Measurements from ENCODE around the gene MAP4K4. TPM values are rescaled to one million over a fixed set of nuclear protein-coding genes. Genes with fewer than 3 reads are reported as not detected.
"Not testable (repeated sequence)": the region's sequence is repeated elsewhere in the genome, so short reads cannot be mapped to it uniquely, and the experiment has no call there.

Gene MAP4K4
- polyA plus RNA-seq, 3 donors, result 5.3 to 66.9 (median 8.7) TPM

- WGBS (ENCODE audit: insufficient coverage), result 100% methylated on average over 1 of the region's 4 CpGs
- intact Hi-C loops (cut with micrococcal nuclease), result no loop called here
- Mint-ChIP-seq H3K27me3 (ENCODE audit: low read depth in 3 of 3) (no peaks in the 10 kb centered on the region), H3K4me3 (no peak overlapping the region), H3K27ac (peak overlapping the region in 5 of 7 donors; percentile 4 to 75 (median 54)), H3K4me1 (peaks cover 73% of the 10 kb centered on the region), H3K36me3 (peaks cover 10 to 17% of the 10 kb centered on the region in 2 donors), H3K9me3 (no peaks in the 10 kb centered on the region)
- Histone ChIP-seq H2AFZ (ENCODE audit: insufficient read depth, low read depth, low read length, poor library complexity, severe bottlenecking) (no peak overlapping the region), H3K27ac (ENCODE audit: low read depth in 1 of 2, low read length in 2 of 2) (peak overlapping the region in 1 of 2 donors; percentile 34), H3K4me1 (ENCODE audit: control insufficient read depth in 1 of 2, insufficient read depth in 2 of 2, low read length in 2 of 2) (peaks cover 56 to 68% of the 10 kb centered on the region in 2 donors), H3K79me2 (ENCODE audit: insufficient read depth, low read length) (peaks cover 81% of the 10 kb centered on the region), H3K36me3 (replicated peaks in 1 of 2; ENCODE audit: control insufficient read depth in 1 of 2, insufficient read depth in 2 of 2, low read length in 2 of 2) (no peaks in the 10 kb centered on the region), H3K9me3 (replicated peaks in 1 of 2; ENCODE audit: control insufficient read depth in 1 of 2, insufficient read depth in 1 of 2, low read length in 2 of 2) (no peaks in the 10 kb centered on the region), H4K20me1 (ENCODE audit: insufficient read depth, low read length) (peaks cover 81% of the 10 kb centered on the region), H3K4me2 (replicated peaks; ENCODE audit: extremely low read depth, low read length, poor library complexity, severe bottlenecking) (no peak overlapping the region), H3K9ac (ENCODE audit: insufficient read depth, low read length, poor library complexity, severe bottlenecking) (no peak overlapping the region), H3K4me3 (replicated peaks in 1 of 3; ENCODE audit: low read depth in 2 of 3, low read length in 3 of 3) (no peak overlapping the region), H3K27me3 (ENCODE audit: control insufficient read depth in 2 of 2, insufficient read depth in 2 of 2, low read length in 2 of 2) (no peaks in the 10 kb centered on the region)
- peak in 2 of 3 donors; percentile 52 to 53 for DNase-seq
- TF ChIP-seq, protein P1, sequence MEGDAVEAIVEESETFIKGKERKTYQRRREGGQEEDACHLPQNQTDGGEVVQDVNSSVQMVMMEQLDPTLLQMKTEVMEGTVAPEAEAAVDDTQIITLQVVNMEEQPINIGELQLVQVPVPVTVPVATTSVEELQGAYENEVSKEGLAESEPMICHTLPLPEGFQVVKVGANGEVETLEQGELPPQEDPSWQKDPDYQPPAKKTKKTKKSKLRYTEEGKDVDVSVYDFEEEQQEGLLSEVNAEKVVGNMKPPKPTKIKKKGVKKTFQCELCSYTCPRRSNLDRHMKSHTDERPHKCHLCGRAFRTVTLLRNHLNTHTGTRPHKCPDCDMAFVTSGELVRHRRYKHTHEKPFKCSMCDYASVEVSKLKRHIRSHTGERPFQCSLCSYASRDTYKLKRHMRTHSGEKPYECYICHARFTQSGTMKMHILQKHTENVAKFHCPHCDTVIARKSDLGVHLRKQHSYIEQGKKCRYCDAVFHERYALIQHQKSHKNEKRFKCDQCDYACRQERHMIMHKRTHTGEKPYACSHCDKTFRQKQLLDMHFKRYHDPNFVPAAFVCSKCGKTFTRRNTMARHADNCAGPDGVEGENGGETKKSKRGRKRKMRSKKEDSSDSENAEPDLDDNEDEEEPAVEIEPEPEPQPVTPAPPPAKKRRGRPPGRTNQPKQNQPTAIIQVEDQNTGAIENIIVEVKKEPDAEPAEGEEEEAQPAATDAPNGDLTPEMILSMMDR (IDR thresholded peaks at IDR 0.05), result no peak
Measured at GRCh38 chr2:101745711-101746694, 48.5 kb downstream of the MAP4K4 start.

- no peaks in the 10 kb centered on the region for H3K27me3 Mint-ChIP-seq (ENCODE audit: low read depth in 3 of 3)
- peaks cover 10 to 17% of the 10 kb centered on the region in 2 donors for H3K36me3 Mint-ChIP-seq
- H3K4me1 Mint-ChIP-seq, result peaks cover 74% of the 10 kb centered on the region
- Histone ChIP-seq H3K9me3 (replicated peaks in 1 of 2; ENCODE audit: control insufficient read depth in 1 of 2, insufficient read depth in 1 of 2, low read length in 2 of 2) (no peaks in the 10 kb centered on the region), H3K36me3 (replicated peaks in 1 of 2; ENCODE audit: control insufficient read depth in 1 of 2, insufficient read depth in 2 of 2, low read length in 2 of 2) (no peaks in the 10 kb centered on the region), H3K27ac (ENCODE audit: low read depth in 1 of 2, low read length in 2 of 2) (peak overlapping the region in 1 of 2 donors; percentile 37), H4K20me1 (ENCODE audit: insufficient read depth, low read length) (peaks cover 81% of the 10 kb centered on the region), H3K4me1 (ENCODE audit: control insufficient read depth in 1 of 2, insufficient read depth in 2 of 2, low read length in 2 of 2) (peaks cover 54 to 68% of the 10 kb centered on the region in 2 donors), H3K79me2 (ENCODE audit: insufficient read depth, low read length) (peaks cover 81% of the 10 kb centered on the region), H3K9ac (ENCODE audit: insufficient read depth, low read length, poor library complexity, severe bottlenecking) (no peak overlapping the region), H3K27me3 (ENCODE audit: control insufficient read depth in 2 of 2, insufficient read depth in 2 of 2, low read length in 2 of 2) (no peaks in the 10 kb centered on the region), H3K4me2 (replicated peaks; ENCODE audit: extremely low read depth, low read length, poor library complexity, severe bottlenecking) (peak overlapping the region; percentile 17), H3K4me3 (replicated peaks in 1 of 3; ENCODE audit: low read depth in 2 of 3, low read length in 3 of 3) (peak overlapping the region in 1 of 3 experiments; percentile 2), H2AFZ (ENCODE audit: insufficient read depth, low read depth, low read length, poor library complexity, severe bottlenecking) (no peak overlapping the region)
- H3K9me3 Mint-ChIP-seq, result no peaks in the 10 kb centered on the region
- intact Hi-C loops (cut with micrococcal nuclease), result no loop called here
- H3K27ac Mint-ChIP-seq, result peak overlapping the region in 4 of 7 donors; percentile 63 to 84 (median 73)
- no peak overlapping the region for H3K4me3 Mint-ChIP-seq
- no CpG with 5 or more reads among the region's 1 CpG for WGBS (ENCODE audit: insufficient coverage)
- DNase-seq, result no peak
- TF ChIP-seq, protein P1 (IDR thresholded peaks at IDR 0.05), result no peak
Measured at GRCh38 chr2:101748000-101748399, 50.5 kb downstream of the MAP4K4 start.

DNA sequence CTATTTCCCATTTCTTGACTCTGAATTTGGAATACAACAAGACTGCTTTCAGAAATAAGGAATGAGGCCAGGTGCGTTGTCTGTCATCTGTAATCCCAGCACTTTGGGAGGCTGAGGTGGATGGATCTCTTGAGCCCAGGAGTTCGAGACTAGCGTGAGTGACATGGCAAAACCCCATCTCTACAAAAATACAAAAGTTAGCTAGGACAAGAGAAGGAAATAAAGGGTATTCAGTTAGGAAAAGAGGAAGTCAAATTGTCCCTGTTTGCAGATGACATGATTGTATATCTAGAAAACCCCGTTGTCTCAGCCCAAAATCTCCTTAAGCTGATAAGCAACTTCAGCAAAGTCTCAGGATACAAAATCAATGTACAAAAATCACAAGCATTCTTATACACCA is 51.0 kb downstream of the MAP4K4 start:
- DNase-seq; H3K27me3 Mint-ChIP-seq (ENCODE audit: low read depth in 3 of 3); H3K9me3 Mint-ChIP-seq; H2AFZ ChIP-seq (ENCODE audit: insufficient read depth, low read depth, low read length, poor library complexity, severe bottlenecking); H3K36me3 ChIP-seq (replicated peaks in 1 of 2; ENCODE audit: control insufficient read depth in 1 of 2, insufficient read depth in 2 of 2, low read length in 2 of 2); H3K9ac ChIP-seq (ENCODE audit: insufficient read depth, low read length, poor library complexity, severe bottlenecking); intact Hi-C loops (cut with micrococcal nuclease); H3K27me3 ChIP-seq (ENCODE audit: control insufficient read depth in 2 of 2, insufficient read depth in 2 of 2, low read length in 2 of 2); H3K9me3 ChIP-seq (replicated peaks in 1 of 2; ENCODE audit: control insufficient read depth in 1 of 2, insufficient read depth in 1 of 2, low read length in 2 of 2): not testable (repeated sequence)
- peak overlapping the region in 1 of 3 experiments; percentile 2 for H3K4me3 ChIP-seq (replicated peaks in 1 of 3; ENCODE audit: low read depth in 2 of 3, low read length in 3 of 3)
- H3K4me2 ChIP-seq (replicated peaks; ENCODE audit: extremely low read depth, low read length, poor library complexity, severe bottlenecking), result peak overlapping the region; percentile 17
- no CpG with 5 or more reads among the region's 4 CpGs for WGBS (ENCODE audit: insufficient coverage)
- H3K4me1 Mint-ChIP-seq, result peaks cover 73% of the 10 kb centered on the region
- peak overlapping the region; percentile 53 to 84 (median 78) for H3K27ac Mint-ChIP-seq
- peak overlapping the region in 1 of 2 donors; percentile 58 for H3K4me3 Mint-ChIP-seq
- H3K36me3 Mint-ChIP-seq, result peaks cover 8 to 15% of the 10 kb centered on the region in 2 donors
- peaks cover 81% of the 10 kb centered on the region for H3K79me2 ChIP-seq (ENCODE audit: insufficient read depth, low read length)
- peaks cover 81% of the 10 kb centered on the region for H4K20me1 ChIP-seq (ENCODE audit: insufficient read depth, low read length)
- peak overlapping the region in 1 of 2 donors; percentile 37 for H3K27ac ChIP-seq (ENCODE audit: low read depth in 1 of 2, low read length in 2 of 2)
- H3K4me1 ChIP-seq (ENCODE audit: control insufficient read depth in 1 of 2, insufficient read depth in 2 of 2, low read length in 2 of 2), result peaks cover 49 to 64% of the 10 kb centered on the region in 2 donors
